ENCODE data around the gene FAN1. TPM values are rescaled to one million over a fixed set of nuclear protein-coding genes. Genes with fewer than 3 reads are reported as not detected.

Gene FAN1
- 8.9 to 11.8 TPM (median 11.0 TPM) in 5 replicates for total RNA-seq (2022; extraction: Qiagen RNA extraction)

GRCh38 chr15:30903497-30904187 is at the start of gene FAN1:
TSS of gene FAN1 (plus strand) at chr15:30903915. CDS start at chr15:30904664, 749 bp downstream.

GRCh38 chr15:30991255-30992235 is 87.8 kb downstream of the FAN1 start, which contains the start of gene MTMR10:
TSS of gene MTMR10 (minus strand) at chr15:30991628. CDS start at chr15:30991506, 122 bp downstream.

Other genes with a start within 250 kb of the FAN1 start
- 13.6 to 20.7 TPM (median 17.3 TPM) in 5 replicates for gene MTMR10, start 87.7 kb downstream of the FAN1 start, total RNA-seq (2022; extraction: Qiagen RNA extraction)
- gene TRPM1, start 197.8 kb downstream of the FAN1 start, total RNA-seq (2022; extraction: Qiagen RNA extraction): not detected in 5 replicates